GM12874 (cell line): ENCODE data around the gene NTS.

Source experiments
- CTCF ChIP-seq: IDR thresholded peaks from 2 replicates; pipeline ENCODE4 v1.5.1; 2011; ENCODE audit warnings: low read depth, mild to moderate bottlenecking, control low read depth, low read length, moderate library complexity; ENCODE audit not compliant: insufficient read depth

The NTS gene

GRCh38 chr12:85927166-85927565 is 53.1 kb downstream of the NTS start:
- no peak for TF ChIP-seq CTCF
